ENCODE measurements around the gene NKX1-2.

NKX1-2 gene

DNA sequence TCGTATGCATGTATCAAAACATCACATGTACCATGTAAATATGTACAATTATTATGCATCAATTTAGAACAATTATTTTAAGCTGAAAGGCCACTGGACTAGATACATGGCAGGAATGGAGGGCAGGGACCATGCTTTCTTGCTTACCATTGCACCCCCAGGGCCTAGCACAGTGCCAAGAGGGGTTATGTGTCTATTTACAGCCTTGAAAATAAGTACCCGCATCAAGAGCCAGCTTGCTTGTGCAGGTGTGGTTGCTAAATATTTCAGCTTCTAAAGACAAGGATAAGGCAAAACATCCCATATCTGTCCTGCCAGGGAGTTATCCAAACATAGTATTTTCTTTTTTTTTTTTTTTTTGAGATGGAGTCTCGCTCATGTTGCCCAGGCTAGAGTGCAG lies 16.4 kb downstream of the NKX1-2 start:
- H3K27ac ChIP-seq: no peak overlapping the region
- TF ChIP-seq, protein P1, sequence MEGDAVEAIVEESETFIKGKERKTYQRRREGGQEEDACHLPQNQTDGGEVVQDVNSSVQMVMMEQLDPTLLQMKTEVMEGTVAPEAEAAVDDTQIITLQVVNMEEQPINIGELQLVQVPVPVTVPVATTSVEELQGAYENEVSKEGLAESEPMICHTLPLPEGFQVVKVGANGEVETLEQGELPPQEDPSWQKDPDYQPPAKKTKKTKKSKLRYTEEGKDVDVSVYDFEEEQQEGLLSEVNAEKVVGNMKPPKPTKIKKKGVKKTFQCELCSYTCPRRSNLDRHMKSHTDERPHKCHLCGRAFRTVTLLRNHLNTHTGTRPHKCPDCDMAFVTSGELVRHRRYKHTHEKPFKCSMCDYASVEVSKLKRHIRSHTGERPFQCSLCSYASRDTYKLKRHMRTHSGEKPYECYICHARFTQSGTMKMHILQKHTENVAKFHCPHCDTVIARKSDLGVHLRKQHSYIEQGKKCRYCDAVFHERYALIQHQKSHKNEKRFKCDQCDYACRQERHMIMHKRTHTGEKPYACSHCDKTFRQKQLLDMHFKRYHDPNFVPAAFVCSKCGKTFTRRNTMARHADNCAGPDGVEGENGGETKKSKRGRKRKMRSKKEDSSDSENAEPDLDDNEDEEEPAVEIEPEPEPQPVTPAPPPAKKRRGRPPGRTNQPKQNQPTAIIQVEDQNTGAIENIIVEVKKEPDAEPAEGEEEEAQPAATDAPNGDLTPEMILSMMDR (IDR thresholded peaks at IDR 0.05): no peak
- TF ChIP-seq ZFX (IDR thresholded peaks at IDR 0.05; ENCODE audit: borderline replicate concordance): no peak

DNA sequence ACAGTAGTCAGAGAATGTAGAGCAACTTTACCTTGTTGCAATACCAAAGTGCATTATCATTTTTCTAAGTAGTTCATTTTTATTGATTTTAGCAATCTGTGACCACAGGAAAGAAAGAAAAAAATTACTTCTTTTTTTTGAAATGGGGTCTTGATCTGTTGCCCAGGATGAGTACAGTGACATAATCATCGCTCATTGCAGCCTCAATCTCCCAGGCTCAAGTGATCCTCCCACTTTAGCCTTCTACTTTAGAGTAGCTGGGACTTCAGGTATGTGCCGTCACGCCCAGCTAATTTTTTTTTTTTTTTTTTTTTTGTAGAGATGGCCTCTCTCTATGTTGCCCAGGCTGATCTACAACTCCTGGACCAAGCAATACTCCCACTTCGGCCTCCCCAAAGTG lies 19.8 kb downstream of the NKX1-2 start:
- H3K27ac ChIP-seq: no peak overlapping the region
- no peak for TF ChIP-seq ZFX (IDR thresholded peaks at IDR 0.05; ENCODE audit: borderline replicate concordance)
- TF ChIP-seq, protein P1 (IDR thresholded peaks at IDR 0.05): no peak

DNA sequence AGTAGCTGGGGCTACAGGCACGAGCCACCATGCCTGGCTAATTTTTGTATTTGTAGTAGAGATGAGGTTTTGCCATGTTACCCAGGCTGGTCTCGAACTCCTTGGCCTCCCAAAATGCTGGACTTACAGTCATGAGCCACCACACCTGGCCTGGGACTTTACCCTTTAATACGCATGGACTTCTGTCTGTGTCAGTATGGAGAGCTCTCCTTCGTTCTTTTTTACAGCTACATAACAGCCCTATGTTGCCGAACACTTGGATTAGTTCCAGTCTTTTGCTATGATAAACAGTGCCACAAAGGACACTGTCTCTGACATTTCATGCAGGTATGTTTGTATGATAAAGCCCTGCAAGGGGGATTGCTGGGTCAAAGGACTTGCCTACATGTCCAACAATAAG lies 20.3 kb downstream of the NKX1-2 start:
- no peak overlapping the region for H3K27ac ChIP-seq
- TF ChIP-seq, protein P1 (IDR thresholded peaks at IDR 0.05): no peak
- TF ChIP-seq ZFX (IDR thresholded peaks at IDR 0.05; ENCODE audit: borderline replicate concordance): no peak

DNA sequence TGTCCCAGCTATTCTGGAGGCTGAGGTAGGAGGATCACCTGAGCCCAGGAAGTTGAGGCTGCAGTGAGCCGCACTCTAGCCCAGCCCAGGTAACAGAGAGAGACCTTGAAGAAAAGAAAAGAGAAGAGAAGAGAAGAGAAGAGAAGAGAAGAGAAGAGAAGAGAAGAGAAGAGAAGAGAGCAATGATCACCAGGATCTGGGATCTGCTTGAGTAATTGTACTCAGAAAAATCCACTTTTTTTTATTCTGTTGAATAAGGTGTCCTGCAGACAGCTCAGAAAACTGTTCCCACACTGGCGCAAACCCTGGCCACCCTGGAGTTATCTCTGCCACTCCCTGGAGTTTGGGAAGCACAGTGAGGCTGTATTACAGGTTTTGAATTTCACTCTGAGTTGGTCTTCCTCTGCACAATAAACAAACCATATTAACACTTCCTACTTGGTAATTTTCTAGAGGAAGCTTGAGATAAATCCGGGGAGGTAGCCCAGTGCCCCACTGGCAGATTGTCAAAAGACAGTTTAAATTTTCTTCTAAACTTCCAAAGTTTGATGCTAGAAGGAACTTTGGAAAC lies 21.5 kb downstream of the NKX1-2 start:
- no peak overlapping the region for H3K27ac ChIP-seq
- TF ChIP-seq, protein P1 (IDR thresholded peaks at IDR 0.05): no peak
- no peak for TF ChIP-seq ZFX (IDR thresholded peaks at IDR 0.05; ENCODE audit: borderline replicate concordance)

DNA sequence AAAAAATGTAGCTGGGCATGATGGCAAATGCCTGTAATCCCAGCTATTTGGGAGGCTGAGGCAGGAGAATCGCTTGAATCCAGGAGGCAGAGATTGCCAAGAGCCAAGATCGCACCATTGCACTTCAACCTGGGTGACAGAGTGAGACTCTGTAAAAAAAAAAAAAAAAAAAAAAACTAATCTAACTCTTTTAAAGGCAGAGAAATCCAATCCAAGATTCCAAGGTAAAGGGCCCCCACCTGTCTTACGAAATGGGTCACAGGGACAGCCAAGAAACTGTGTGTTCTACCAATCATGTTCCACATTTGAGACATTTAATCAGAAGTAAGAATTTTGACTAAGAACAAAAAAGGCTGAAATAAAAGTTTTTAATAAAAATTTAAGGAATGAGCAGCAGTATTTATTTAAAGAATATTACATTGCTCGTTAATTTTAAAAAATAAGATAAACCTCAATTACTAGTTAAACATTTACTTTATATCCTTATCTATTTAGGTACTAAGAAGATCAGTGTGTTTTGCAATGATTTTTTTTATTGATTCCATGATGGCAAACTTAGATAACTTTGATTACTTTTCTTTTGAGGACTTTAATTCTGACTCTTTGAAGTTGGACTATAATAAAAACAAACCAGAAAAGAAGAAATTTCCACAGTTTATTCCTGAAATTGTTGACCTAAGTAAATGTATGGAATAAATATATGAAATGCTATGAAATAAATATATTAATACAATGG lies 24.4 kb downstream of the NKX1-2 start:
- TF ChIP-seq ZFX (IDR thresholded peaks at IDR 0.05; ENCODE audit: borderline replicate concordance): no peak
- TF ChIP-seq, protein P1 (IDR thresholded peaks at IDR 0.05): no peak
- H3K27ac ChIP-seq: no peak overlapping the region

DNA sequence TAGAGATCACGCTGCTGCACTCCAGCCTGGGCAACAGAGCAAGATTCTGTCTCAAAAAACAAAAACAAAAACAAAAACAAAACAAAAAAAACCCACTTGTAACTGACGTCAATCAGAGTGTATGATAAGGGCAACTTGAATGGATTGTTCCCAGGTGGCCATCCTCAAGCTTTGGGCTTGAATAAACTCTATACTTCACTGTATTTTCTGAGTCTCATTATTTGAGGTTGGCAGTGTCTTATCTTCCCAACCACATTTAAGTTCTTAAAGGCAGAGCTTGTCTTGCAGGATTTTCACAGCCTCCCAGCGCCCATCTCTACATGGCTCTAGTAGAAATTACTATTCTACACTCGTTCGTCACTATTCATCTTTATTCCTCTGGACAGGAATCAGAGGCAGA lies 26.0 kb downstream of the NKX1-2 start:
- TF ChIP-seq ZFX (IDR thresholded peaks at IDR 0.05; ENCODE audit: borderline replicate concordance): no peak
- TF ChIP-seq, protein P1 (IDR thresholded peaks at IDR 0.05): no peak
- no peak overlapping the region for H3K27ac ChIP-seq

DNA sequence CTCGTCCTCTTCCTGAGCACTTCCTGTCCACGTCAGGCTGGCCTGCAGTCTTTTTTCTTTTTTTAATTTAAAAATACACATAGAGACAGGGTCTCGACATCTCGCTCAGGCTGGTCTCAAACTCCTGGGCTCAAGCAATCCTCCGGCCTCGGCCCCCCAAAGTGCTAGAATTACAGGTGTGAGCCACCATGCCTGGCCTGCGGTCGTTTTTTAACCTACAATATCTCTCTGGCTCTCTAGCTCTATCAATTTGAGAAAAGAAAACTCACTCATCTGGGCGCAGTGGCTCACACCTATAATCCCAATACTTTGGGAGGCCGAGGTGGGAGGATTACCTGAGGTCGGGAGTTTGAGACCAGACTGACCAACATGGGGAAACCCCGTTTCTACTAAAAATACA lies 27.1 kb downstream of the NKX1-2 start:
- no peak for TF ChIP-seq ZFX (IDR thresholded peaks at IDR 0.05; ENCODE audit: borderline replicate concordance)
- H3K27ac ChIP-seq: no peak overlapping the region
